ENCODE measurements around the gene NBPF19.
"Not testable (repeated sequence)": the region's sequence is repeated elsewhere in the genome, so short reads cannot be mapped to it uniquely, and the experiment has no call there.

DNA sequence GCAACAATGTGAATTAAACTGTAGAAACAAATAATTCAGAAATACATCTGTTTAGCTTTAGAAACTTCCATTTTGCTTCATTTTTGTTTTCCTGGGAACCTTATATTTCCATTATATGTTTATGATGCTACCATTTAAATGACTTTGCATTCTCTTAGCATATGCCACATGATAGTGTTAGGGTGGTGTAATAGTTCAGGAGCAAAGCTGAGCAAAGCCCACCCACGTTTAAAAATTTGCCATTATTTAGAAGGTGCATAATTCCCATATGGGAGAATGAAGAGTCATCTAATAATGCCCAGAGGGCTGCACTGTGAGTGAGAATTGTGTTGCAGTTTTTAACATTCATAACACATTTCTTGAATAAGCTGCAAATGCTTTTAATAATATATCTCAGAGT, 22.2 kb upstream of the NBPF19 start:
- not testable (repeated sequence) for TF ChIP-seq SMC3 (IDR thresholded peaks at IDR 0.05; ENCODE audit: low read depth, low read length); MAFK (IDR thresholded peaks at IDR 0.05; ENCODE audit: low read depth, low read length); POLR2A (IDR thresholded peaks at IDR 0.05; ENCODE audit: low read depth, low read length); MAZ (IDR thresholded peaks at IDR 0.05; ENCODE audit: borderline replicate concordance, low read depth, low read length); RCOR1 (IDR thresholded peaks at IDR 0.05; ENCODE audit: insufficient replicate concordance, low read length); NFE2L2 (IDR thresholded peaks at IDR 0.05; ENCODE audit: low read depth, low read length); MXI1 (IDR thresholded peaks at IDR 0.05; ENCODE audit: borderline replicate concordance, low read depth, low read length); RAD21 (IDR thresholded peaks at IDR 0.05; ENCODE audit: low read length); CEBPB (IDR thresholded peaks at IDR 0.05; ENCODE audit: low read depth, low read length); CHD1 (IDR thresholded peaks at IDR 0.05; ENCODE audit: low read depth, low read length); RFX5 (IDR thresholded peaks at IDR 0.05; ENCODE audit: low read depth, low read length)
- TF ChIP-seq, protein P1, sequence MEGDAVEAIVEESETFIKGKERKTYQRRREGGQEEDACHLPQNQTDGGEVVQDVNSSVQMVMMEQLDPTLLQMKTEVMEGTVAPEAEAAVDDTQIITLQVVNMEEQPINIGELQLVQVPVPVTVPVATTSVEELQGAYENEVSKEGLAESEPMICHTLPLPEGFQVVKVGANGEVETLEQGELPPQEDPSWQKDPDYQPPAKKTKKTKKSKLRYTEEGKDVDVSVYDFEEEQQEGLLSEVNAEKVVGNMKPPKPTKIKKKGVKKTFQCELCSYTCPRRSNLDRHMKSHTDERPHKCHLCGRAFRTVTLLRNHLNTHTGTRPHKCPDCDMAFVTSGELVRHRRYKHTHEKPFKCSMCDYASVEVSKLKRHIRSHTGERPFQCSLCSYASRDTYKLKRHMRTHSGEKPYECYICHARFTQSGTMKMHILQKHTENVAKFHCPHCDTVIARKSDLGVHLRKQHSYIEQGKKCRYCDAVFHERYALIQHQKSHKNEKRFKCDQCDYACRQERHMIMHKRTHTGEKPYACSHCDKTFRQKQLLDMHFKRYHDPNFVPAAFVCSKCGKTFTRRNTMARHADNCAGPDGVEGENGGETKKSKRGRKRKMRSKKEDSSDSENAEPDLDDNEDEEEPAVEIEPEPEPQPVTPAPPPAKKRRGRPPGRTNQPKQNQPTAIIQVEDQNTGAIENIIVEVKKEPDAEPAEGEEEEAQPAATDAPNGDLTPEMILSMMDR (conservative IDR thresholded peaks at IDR 0.05; ENCODE audit: low read depth, low read length) = not testable (repeated sequence)
- TF ChIP-seq, protein P2, sequence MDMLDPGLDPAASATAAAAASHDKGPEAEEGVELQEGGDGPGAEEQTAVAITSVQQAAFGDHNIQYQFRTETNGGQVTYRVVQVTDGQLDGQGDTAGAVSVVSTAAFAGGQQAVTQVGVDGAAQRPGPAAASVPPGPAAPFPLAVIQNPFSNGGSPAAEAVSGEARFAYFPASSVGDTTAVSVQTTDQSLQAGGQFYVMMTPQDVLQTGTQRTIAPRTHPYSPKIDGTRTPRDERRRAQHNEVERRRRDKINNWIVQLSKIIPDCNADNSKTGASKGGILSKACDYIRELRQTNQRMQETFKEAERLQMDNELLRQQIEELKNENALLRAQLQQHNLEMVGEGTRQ (IDR thresholded peaks at IDR 0.05; ENCODE audit: low read depth, low read length) = not testable (repeated sequence)
- TF ChIP-seq, protein P3, sequence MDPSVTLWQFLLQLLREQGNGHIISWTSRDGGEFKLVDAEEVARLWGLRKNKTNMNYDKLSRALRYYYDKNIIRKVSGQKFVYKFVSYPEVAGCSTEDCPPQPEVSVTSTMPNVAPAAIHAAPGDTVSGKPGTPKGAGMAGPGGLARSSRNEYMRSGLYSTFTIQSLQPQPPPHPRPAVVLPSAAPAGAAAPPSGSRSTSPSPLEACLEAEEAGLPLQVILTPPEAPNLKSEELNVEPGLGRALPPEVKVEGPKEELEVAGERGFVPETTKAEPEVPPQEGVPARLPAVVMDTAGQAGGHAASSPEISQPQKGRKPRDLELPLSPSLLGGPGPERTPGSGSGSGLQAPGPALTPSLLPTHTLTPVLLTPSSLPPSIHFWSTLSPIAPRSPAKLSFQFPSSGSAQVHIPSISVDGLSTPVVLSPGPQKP (IDR thresholded peaks at IDR 0.05; ENCODE audit: borderline replicate concordance, low read depth, low read length) = not testable (repeated sequence)

Measured in IMR-90 (cell line).